T-helper 2 cell treated with Interferon-gamma antibody and Interleukin-4, amounts not matched to agents 100 ng/mL and 5 ng/mL, for 36 hours (primary cell): ENCODE data around the gene ARHGAP8. TPM values are rescaled to one million over a fixed set of nuclear protein-coding genes. Genes with fewer than 3 reads are reported as not detected.
"Not testable (repeated sequence)": the region's sequence is repeated elsewhere in the genome, so short reads cannot be mapped to it uniquely, and the experiment has no call there.

ENCODE experiments used
- intact Hi-C: fragments of 100-400 bp; cut with micrococcal nuclease; formaldehyde crosslinking; loops from one replicate; pipeline ENCODE4 v1.15.1; 2023
- total RNA-seq: library from RNA; stranded (reverse); gene quantifications from 2 replicates; pipeline ENCODE4 v1.2.3, GENCODE V29; 2022

The ARHGAP8 gene
- total RNA-seq, 1 donor from 2014 or later: 0.52 TPM

GRCh38 chr22:44764974-44765373 is 12.6 kb downstream of the ARHGAP8 start:
- intact Hi-C loops: no loop called here

DNA sequence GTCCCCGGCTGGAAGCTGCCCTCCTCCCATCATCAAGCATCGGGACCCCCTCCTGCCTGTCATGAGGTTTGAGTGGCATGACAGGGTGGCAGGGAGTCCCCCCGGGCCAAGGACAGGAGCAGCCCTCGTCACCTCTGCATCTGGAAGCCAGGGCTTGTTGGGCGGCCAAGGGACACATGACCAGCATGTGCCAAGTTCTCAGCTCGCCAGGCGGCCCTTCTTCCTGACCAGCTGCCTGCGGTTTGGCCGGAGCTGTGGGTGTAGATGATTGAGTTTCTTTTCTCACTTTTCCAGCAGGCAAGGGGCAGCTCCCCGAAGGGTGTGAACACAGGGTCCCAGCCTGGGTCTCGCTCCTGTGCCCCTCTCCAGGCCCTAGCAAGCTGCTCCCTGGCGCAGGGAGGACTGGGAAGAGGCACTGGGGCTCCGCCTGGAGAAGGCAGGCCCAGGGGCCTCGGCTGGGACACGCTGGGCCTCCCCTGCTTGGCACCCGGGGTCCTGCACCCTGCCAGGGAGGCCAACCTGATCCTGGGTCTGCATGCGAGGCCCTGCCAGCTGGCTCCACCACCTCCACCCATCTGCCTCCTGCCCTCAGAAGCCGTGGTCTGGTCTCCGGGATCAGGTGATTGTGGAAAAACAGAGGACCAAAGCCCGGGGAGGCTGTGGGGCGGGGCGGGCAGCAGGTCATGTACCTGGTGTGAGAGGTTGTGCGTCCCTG is 13.4 kb downstream of the ARHGAP8 start:
- intact Hi-C loops: no loop called here

DNA sequence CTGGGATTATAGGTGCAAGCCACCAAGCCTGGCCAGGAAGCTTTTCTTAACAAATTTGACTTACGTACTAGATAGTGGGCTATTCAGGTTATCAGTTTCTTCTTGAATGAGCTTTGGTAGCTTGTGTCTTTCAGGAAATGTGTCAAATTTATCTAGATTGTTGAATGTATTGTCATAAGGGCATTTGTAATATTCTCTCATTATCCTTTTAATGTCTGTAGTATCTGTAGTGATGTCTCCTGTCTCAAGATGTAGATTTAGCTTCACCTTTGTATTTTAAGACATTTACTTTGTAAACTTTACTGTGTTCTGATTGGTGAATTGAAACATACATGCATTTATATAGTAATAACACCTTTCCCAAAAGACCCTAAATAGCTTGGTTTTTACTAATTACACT is 20.7 kb downstream of the ARHGAP8 start:
- intact Hi-C loops: no loop called here

DNA sequence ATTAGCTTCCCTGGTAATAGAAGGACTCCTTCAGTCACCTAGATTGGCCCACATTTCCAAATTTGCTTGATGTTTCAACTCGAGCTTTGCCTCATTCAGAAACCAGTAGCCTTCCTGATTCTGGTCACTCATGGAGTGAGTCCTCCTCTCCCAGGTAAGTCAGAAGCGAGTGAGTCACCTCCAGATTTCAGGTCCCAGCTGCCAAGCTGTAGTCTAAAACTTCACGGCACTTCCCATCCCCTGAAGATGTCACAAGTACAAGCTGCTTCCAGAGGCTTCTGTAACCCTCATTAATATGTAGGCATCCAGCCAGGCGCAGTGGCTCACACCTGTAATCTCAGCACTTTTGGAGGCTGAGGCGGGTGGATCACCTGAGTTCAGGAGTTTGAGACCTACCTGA is 23.5 kb downstream of the ARHGAP8 start:
- intact Hi-C loops: no loop called here

GRCh38 chr22:44776605-44777363 is 24.4 kb downstream of the ARHGAP8 start:
- intact Hi-C loops: no loop called here

DNA sequence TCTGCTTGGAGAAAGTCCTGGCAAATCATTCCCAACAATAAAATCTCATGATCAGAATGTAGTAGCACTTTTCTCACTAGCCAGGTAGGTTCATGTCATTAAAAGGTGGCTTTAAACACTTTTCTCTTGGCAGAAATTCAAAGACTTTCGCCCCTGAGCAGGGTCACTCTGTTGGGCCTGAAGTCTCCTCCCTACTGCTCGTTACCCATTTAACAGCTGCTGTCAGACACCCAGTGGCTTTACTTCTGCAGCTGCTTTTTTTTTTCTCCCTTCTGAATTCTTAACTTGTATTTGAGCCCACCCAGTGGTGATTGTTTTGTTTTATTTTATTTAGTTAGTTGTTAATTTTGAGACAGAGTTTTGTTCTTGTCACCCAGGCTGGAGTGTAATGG is 25.0 kb downstream of the ARHGAP8 start:
- intact Hi-C loops: no loop called here

DNA sequence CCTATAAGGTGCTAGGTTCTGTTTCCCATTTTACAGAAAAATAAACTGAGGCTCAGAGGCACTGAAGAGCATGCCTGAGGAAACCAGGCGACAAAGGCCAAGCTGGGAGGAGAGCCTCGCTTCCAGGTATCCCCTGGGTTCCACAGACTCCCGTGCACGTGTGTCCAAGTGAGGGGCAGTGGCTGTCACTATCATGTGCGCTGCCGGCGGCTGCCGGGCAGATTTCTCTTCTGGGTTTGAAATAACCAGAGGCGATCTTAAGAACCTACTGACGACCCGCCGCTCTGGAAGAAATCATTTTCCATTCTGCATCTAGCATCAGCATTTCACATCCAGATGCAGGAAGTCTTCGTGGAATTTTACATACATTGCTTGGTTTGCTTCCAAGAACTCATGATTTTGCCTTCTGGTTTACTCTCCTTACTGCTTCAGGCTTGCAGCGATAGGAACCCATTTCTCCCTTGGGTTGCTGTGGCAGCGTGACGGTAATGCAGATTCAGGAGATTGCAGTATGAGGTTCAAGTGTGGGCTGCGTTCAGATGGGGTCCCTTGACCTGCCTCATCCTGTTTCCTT is 28.6 kb downstream of the ARHGAP8 start:
- intact Hi-C loops: no loop called here

DNA sequence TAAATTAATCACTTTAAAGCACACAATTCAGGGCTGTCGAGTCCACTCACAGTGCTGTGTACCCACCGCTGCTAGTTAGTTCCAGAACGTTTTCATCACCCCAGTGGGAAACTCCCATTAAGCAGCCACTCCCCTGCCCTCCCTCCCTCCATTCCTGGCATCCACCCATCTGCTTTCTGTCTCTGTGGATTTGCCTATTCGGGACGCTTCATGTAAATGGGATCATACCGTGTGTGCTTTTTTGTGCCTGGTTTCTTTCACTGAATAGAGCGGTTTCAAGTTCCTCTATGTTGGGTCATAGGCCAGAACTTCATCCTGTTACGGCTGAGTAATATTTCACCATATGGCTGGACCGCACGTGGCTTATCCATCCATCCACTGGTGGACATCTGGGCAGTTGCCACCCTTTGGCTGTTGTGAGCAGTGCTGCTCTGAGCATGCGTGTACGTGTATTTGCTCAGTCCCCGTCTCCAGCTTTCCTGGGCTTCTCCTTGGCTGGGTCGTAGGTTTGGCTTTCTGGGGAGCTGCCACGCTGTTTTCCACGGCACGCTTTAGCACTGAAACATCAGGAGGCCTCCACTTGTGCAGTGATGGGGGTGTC is 30.1 kb downstream of the ARHGAP8 start:
- intact Hi-C loops: no loop called here

- intact Hi-C loops: no loop called here
Measured at GRCh38 chr22:44783091-44783490, 30.7 kb downstream of the ARHGAP8 start.

- intact Hi-C loops: no loop called here
Measured at GRCh38 chr22:44783581-44783980, 31.2 kb downstream of the ARHGAP8 start.

GRCh38 chr22:44786136-44786535 is 33.8 kb downstream of the ARHGAP8 start:
- intact Hi-C loops: no loop called here

DNA sequence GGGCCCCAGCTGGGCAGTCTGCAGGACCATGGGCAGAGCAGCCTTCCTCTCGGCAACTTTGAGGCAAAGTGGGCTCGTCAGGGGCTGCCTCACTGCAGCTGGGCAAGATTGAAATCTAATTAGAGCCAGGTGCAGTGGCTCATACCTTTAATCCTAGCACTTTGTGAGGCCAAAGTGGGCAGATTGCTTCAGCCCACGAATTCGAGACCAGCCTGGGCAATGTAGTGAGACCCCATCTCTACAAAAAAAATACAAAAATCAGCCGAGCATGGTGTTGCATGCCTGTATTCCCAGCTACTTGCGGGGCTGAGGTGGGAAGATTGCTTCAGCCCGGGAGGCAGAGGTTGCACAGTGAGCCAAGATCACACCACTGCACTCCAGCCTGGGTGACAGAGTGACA is 34.2 kb downstream of the ARHGAP8 start:
- intact Hi-C loops: no loop called here

- intact Hi-C loops: no loop called here
Measured at GRCh38 chr22:44787832-44788231, 35.5 kb downstream of the ARHGAP8 start.

DNA sequence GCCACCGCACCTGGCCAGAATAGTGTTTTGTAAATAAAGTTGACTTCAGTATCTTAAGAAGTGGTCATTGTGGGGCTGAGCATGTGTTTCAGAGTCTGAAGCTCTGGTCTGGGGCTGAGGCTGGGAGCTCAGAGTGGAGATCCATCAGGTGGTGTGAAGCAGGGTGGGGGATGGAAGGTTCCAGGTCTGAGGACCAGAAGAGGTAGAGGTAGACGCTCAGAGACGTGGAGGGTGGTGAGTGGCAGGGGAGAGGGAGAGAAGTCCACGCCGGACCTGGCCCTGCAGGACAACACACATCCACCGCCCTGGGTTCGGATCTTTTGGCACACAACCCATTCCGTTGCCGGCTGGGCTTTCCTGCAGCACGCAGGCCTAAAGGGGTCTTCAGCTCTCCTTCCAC is 40.7 kb downstream of the ARHGAP8 start:
- intact Hi-C loops: no loop called here

DNA sequence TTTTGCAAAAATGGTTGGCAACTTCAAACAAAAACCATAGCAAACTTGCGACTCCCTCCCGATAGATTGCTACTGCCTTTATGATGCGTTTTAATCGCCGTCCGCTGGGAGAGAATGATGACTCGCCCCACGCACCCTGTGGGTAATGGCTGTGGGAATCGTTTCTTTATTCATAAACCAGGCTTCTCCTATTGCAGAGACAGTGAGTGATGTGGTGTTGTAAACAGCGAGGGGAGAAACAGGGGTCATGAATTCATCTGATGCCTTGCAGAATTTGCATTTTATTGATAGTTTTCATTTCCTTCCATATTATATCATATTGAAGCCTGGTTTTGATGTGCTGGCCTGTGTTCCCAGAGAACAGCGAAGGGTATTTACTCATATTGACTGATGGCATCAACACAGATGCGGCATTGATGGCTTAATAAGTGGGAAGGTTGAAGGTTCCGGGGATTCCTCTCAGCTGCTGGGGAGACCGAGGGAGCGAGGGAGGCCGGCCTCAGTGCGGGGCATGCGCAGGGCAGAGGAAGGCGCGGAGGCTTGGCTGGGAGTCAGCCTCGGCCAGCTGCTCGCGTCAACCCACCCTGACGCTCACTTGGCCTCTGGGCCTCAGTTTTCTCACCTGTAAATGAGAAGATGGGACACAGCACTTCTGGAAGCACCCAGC is 41.3 kb downstream of the ARHGAP8 start:
- intact Hi-C loops: no loop called here

GRCh38 chr22:44795701-44796630 is 43.6 kb downstream of the ARHGAP8 start:
- intact Hi-C loops: no loop called here

- intact Hi-C loops: no loop called here
Measured at GRCh38 chr22:44797181-44797725, 44.9 kb downstream of the ARHGAP8 start.

- intact Hi-C loops: no loop called here
Measured at GRCh38 chr22:44799077-44799945, 46.9 kb downstream of the ARHGAP8 start.

- intact Hi-C loops: not testable (repeated sequence)
Measured at GRCh38 chr22:44799946-44800634, 47.7 kb downstream of the ARHGAP8 start.
